NCI-H2196 treated with DMSO at 0.1 percent for 48 hours (cell line): Measurements from ENCODE around the gene ACTL6B.
"Not testable (repeated sequence)": the region's sequence is repeated elsewhere in the genome, so short reads cannot be mapped to it uniquely, and the experiment has no call there.

Experiments
- DNase-seq: peaks from one replicate; lab custom pipeline; 2025; ENCODE audit not compliant: unreplicated experiment; lab: John Stamatoyannopoulos, UW

The ACTL6B gene

GRCh38 chr7:100671353-100672327, 15.4 kb upstream of the ACTL6B start:
- no peak for DNase-seq

- DNase-seq, result no peak
Measured at GRCh38 chr7:100670074-100670473, 13.8 kb upstream of the ACTL6B start.

DNA sequence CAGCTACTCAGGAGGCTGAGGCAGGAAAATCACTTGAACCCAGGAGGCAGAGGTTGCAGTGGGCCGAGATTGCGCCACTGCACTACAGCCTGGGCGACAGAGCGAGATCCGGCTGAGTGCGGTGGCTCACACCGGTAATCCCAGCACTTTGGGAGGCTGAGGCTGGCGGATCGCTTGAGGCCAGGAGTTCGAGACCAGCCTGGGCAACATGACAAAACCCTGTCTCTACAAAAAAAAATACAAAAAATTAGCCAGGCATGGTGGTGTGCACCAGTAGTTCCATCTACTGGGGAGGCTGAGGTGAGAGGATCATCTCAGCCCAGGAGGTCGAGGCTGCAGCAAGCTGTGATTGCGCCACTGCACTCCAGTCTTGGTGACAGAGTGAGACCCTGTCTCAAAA, 12.9 kb upstream of the ACTL6B start:
- DNase-seq, result not testable (repeated sequence)

- no peak for DNase-seq
Measured at GRCh38 chr7:100668069-100668449, 11.8 kb upstream of the ACTL6B start.

GRCh38 chr7:100667331-100668068, 11.3 kb upstream of the ACTL6B start:
- no peak for DNase-seq

DNA sequence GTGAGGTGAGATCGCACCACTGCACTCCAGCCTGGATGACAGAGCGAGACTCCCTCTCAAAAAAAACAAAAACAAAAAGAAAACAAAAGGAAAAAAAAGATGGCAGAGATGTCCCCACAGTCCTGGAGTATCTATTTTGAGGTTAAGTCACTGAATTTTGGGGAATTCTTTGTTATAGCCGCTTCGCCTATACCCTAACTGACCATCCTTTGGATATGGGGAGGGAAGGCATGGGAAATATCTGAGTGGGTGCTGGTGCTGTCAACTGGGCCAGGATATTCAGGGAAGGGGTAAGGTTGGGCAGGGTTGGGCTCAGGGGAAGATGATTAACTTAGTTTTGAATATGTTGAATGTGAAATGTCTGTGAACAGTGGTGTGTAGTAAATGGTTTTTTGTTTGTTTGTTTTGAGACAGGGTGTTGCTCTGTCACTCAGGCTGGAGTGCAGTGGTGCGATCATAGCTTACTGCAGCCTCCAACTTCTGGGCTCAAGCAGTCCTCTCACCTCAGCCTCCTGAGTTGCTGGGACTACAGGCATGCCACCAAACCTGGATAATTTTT, 9.0 kb upstream of the ACTL6B start:
- DNase-seq, result no peak

DNA sequence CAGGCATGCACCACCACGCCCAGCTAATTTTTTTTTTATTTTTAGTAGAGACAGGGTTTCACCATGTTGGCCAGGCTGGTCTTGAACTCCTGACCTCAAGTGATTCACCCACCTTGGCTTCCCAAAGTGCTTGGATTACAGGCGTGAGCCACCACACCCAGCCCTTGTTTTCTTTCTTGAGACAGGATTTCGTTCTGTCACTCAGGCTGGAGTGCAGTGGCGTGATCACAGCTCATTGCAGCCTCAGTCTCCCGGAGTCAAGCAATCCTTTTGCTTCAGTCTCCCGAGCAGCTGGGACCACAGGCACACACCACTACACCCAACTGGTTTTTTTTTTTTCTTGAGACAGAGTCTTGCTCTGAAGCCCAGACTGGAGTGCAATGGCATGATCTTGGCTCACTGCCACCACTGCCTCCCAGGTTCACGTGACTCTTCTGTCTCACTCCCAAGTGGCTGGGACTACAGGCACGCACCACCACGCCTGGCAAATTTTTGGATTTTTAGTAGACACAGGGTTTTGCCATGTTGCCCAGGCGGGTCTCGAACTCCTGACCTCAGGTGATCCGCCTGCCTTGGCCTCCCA, 6.0 kb upstream of the ACTL6B start:
- not testable (repeated sequence) for DNase-seq

- no peak for DNase-seq
Measured at GRCh38 chr7:100654908-100655831, 1.1 kb downstream of the ACTL6B start.

DNA sequence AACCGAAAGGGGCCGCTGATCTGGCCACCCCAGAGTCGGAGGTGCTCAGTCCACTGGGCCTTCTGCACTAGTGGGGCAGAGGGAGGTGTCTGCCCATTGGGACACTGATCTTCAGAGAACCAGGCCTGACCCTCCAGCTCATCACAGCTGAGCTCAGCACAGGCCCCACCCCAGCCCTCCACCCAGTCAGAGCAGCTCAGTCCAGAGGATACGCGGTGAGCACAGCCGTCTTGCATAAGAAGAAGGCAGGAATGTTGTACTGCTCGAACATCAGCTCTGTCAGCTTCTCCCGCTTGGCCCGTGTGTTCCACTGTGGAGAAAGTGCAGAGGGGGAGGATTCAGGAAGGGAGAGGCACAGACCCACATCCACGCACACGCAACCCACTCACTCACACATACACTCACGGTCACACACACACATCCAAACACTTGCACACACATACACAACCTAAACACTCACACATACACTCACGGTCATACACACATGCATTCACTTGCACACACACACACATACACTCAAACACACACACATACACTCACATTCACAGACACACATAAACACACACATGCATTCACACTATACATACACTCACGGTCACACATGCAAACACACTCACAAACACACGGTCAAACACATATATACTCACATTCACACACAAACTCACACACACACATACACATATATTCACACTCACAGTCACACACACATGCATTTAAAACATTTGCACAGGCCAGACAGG, 6.3 kb downstream of the ACTL6B start:
- DNase-seq, result no peak

DNA sequence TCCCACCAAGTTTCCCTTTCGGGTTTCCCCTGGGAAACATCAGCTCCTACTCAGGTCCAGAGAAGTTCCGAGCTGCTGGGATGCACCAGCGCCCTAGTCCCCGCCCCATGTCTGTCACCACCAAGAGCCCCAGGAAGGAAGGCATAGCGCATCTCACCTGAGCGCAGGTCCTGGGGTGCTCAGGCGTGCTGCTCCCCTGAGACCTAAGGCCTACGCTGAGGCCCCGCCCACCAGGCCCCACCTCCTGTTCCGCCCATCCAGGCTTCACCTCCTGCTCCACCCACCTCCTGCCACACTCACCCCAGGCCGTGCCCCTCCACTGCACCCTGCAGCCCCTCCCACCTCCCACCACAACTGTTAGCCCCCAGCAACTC, 13.7 kb downstream of the ACTL6B start:
- no peak for DNase-seq

- no peak for DNase-seq
Measured at GRCh38 chr7:100641860-100642533, 14.3 kb downstream of the ACTL6B start.

GRCh38 chr7:100641463-100641859, 14.8 kb downstream of the ACTL6B start, which contains the start of gene TFR2:
TFR2 (minus strand) TSS chr7:100641552; CDS start chr7:100641509, 43 bp downstream.
- no peak for DNase-seq

DNA sequence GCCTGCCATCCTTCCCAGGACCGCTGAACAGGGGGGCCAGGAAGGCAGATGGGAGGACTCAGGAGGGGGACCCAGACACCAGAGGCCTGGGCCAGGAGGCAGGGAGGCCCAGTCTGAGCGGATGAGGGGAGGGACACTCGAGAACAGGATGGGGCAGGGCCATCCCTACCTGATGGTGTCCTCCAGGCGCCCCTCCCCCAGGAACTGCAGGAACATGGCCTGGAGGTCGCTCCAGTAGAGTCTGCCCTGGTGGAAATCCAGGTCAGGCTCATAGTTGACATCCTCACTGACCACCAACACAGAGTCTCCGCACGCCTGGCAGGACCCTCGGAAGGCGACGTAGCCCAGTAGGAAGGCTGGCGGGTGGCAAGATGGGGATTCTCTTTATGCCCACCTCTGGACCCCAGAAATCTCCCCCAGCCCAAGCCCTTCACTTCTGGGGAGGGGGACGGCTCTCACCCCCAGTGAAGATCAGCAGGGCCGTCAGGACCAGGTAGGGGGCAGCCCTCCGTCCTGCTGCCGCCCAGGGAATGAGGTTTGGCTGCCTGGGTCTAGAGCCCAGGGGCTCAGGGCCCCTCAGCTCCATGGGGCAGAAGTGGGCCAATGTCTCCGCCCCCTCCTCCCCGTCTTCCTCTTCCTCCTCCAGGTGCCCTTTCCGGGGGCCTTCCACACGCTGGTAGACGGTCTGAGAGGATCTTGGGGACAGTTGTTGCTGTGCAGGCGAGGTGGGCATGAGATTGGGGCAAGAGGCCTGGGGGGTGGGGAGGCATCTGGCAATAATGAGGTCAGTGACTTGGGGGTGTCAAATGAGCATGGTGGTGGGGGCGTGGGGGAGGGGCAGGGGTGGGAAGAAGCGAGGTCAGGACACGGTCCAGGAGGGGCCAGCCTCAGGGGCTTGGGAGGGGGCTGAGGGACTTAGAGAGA, 15.5 kb downstream of the ACTL6B start:
- no peak for DNase-seq

DNA sequence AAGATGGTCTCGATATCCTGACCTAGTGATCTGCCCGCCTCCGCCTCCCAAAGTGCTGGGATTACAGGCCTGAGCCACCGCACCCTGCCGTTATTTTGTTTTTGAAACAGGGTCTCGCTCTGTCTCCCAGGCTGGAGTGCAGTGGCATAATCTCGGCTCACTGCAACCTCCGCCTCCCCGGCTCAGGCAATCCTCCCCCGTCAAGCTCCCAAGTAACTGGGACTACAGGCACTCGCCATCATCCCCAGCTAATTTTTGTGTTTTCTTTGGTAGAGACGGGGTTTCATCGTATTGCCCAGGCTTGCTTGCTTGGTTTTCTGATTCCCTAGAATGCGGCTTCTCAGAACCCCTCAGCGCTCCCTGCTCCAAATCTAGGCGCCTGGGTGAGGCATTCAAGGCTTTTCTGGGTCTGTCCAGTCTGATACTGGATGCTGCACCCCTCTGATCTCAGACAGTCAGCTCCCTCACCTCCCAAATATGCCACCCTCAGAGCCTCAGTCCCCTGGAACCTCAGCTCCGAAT, 16.2 kb downstream of the ACTL6B start:
- DNase-seq, result no peak

DNA sequence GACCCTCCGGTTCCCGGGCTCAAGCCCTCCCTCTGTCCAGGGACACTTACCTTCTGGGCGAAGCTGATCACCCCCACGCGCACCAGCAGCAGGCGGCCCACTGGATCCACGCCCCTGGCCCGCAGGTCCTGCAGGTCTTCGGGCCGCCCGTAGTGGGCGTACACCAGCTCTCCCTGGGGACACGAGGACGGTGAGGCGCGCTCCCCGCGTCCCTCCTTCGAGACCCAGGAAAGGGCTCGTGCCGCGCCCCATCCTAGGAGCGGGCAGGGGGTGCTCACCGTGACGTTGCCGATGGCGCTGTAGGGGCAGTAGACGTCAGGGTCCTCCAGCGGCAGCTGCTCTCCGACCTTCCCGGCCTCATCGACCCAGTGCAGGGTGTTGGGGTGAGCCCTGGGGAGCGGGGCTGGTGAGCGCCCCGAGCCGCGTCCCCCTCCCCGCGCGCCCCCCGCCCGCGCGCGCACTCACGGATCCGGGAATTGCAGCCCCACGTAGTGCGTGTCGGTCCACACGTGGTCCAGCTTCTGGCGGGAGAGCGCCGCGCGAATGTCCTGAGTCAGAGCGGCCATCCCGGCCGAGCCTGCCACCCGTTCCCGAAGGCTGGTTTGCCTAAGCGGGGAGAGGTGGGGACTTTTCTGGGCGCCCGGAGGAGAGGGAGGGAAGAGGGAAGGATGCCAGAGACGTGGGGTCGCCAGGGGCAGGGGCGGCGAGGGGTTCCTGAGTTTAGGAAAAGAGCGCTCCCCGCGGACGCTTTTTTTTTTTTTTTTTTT, 23.1 kb downstream of the ACTL6B start:
- no peak for DNase-seq

GRCh38 chr7:100630066-100630465, 26.2 kb downstream of the ACTL6B start:
- DNase-seq, result no peak

- no peak for DNase-seq
Measured at GRCh38 chr7:100629117-100629716, 27.0 kb downstream of the ACTL6B start.
